HPDE6-E6E7 (cell line): ENCODE data around the gene TGFA.
"Not testable (repeated sequence)": the region's sequence is repeated elsewhere in the genome, so short reads cannot be mapped to it uniquely, and the experiment has no call there.

Experiments
- DNase-seq: peaks from one replicate; pipeline ENCODE4 v3.0.0; 2011; ENCODE audit warnings: missing footprints; ENCODE audit errors: extremely low spot score

TGFA gene

DNA sequence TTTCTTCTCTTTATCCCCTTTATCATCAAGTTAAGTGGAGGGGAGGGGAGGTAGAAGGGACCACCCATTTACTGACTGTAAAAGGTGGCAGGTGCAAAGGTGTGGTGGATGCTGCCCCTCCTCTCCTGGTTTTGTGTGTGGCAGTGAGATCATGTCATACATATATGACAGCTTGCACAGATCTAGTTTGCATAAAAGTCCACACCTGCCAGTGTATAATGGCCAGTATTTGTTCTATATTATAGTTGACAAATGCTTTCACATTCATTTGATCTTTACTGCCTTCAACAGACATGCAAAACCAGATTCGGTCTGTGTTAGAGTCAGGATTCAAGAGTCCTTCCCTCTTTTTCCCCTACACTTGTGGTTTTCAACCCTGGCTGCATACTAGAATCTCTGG, 55.1 kb downstream of the TGFA start:
- no peak for DNase-seq

GRCh38 chr2:70498054-70498453, 55.6 kb downstream of the TGFA start:
- no peak for DNase-seq

GRCh38 chr2:70496819-70497218, 56.8 kb downstream of the TGFA start:
- no peak for DNase-seq

DNA sequence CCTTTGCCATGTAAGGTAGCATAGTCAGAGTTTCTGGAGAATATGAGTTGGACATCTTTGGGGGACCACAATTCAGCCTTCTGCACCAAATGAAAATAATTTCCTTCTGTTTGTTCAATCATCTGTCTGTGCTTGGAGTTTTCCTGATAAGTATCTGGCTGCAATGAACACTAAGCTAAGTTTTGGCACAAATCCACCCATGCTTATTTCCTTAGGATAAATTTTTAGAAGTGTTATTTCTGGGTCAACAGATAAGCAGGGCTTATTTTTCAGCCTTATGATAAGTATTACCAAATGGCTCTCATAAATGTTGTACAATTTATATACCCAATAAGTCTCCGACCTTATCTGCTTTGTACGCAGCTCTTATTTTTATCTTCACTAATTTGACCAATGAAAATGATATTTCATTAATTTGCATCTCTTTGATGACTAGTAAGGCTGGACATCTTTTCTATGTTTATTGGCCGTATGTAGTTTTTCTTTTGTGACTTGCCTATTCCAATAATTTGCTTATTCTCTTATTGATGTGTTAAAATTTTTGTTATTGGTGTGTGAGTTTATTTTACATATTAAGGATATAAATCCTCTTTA, 59.2 kb downstream of the TGFA start:
- DNase-seq, result no peak

- DNase-seq, result no peak
These were observed 63.2 kb downstream of the TGFA start for GRCh38 chr2:70490381-70490780.

DNA sequence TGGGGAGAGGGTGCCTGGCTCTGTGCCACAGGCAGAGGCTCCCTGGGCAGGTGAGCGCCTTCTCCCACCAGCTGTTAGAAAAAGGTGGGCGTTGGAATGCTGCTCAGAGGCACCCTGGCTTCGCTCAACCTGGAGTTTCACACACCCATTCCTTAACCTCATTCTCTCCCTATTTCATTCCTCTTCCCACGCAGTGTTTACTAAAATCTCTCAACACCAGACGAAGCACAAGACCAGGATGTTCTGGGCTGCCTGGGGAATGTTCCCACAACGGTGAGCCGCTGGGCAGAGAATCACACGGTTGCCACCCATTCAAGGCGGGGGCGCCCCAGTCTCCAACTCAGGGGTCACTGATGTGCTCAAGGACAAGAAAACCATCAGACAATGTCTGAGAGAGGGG, 64.5 kb downstream of the TGFA start:
- DNase-seq, result no peak

DNA sequence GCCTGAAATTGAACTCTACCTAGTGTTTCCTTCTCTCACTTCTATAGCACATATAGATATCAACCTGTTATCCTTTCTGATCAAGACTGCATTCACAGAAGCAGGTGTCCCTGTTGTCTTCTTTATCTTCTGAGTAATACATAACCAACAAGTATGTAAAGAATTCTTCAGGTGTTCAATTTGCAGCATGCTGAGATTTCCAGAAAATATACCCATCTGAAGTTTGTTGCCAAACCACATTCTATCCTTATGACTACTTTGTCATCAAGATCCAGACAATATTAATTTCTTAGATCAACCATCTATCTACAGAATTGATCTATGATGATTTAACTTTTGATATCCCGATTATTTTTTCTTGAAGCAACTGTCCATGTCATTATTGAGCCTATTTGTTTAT, 69.5 kb downstream of the TGFA start:
- DNase-seq, result no peak

- DNase-seq, result no peak
These were observed 71.2 kb downstream of the TGFA start for GRCh38 chr2:70482401-70482800.

DNA sequence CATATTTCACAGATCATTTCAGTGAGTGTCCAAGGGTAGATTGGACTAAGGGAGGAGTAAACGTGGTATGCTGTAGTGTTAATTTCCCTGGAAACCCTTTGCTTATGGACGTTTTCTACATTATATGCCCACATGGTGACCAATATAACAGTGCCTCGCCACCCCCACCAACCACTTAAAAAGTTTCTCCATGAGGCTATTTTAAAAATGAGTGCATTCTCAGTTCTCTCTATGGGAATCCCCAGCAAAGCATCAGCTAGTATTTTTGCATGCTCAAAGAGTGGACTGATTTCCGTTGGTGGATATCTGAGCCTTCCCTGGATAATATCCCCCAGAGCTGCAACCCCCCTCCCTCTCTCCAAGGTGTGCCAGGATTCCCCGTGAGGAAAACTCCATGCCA, 73.2 kb downstream of the TGFA start:
- DNase-seq, result no peak

DNA sequence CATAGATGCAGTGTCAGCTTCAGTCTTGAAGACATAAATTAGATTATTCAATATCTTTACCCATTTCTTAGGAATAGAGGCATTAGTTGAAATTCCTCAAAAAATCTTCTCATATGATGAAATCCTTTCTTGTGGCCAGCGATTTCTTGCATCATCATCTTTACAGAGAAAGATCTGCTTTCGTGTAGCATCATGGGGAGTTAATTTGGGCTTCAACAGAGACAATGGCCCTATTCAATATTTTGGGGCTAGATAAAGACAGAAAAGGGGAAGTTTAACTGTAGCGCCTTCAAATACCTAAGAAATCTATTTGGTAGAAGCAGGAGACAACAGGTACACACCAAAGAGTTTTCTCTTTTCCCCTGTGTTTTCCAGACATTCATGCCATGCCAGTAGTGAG, 73.8 kb downstream of the TGFA start:
- DNase-seq, result no peak

GRCh38 chr2:70477441-70477844, 76.2 kb downstream of the TGFA start:
- DNase-seq, result no peak

GRCh38 chr2:70475266-70475665, 78.4 kb downstream of the TGFA start:
- DNase-seq, result no peak

- DNase-seq, result no peak
These were observed 79.3 kb downstream of the TGFA start for GRCh38 chr2:70474256-70474848.

GRCh38 chr2:70473101-70473722, 80.4 kb downstream of the TGFA start:
- DNase-seq, result no peak

DNA sequence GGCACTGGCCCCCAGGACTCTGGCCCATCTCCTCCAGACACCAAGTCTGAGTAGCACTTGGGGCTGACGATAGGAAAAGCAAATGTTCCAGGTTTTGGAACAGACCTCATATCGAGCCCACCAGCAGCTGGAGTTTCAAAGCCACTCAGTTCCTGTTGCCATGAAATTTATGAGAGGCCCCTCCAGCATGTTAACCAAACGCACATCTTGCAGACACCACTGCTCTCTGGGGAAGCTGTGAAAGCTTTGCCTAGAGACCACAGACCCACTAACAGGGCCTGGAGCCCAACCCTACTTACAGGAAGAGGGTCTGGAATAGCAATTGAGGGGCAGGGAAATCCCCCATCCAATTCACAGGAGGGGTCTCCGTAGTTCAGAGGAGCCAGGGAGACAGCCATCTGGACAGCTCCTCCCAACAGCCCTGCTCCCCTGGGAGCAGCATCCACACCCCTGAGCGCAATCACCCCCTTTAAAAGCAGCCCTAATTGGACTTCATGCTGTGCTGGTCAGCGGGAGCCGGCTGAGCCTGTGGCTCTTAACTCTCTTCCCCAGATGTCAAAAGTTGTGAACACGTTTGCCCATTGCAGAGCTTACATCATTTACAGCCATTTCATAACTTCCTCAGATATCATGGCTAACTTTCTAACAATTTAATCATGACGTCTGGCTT, 81.3 kb downstream of the TGFA start:
- DNase-seq, result no peak

GRCh38 chr2:70471129-70471528, 82.5 kb downstream of the TGFA start:
- no peak for DNase-seq

DNA sequence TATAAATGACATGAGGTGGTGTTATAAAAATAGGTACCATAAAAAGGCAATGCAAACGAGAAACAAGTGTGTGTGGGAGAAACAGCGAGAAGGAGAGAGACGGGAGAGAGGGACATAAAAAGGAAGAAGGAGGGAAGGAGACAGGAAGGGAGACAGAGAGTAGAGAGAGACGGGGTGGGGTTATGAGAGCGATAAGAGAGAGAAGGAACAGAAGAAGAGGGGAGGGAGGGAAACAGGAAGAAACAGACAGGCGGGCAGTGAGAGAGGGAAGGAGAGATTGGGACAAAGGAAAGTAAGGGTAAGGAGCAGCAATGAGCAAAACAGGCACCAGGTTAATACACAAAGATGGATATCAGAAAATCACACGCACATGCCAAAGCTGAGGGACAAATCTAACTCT, 83.7 kb downstream of the TGFA start:
- no peak for DNase-seq

DNA sequence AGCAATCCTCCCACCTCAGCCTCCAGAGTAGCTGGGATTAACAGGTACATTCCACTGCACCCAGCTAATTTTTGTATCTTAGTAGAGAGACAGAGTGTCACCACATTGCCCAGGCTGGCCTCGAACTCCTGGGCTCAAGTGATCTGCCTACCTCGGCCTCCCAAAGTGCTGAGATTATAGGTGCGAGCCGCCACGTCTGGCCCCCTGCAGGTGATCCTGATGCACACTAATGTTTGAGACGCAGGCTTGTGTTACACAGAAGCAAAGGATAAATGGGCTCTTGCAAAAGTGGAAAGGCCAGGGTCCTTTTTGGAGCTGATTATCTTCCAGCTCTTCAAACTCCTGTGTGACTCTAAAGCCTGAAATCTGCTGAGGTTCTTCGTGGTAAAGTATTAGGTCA, 84.2 kb downstream of the TGFA start:
- DNase-seq, result no peak

DNA sequence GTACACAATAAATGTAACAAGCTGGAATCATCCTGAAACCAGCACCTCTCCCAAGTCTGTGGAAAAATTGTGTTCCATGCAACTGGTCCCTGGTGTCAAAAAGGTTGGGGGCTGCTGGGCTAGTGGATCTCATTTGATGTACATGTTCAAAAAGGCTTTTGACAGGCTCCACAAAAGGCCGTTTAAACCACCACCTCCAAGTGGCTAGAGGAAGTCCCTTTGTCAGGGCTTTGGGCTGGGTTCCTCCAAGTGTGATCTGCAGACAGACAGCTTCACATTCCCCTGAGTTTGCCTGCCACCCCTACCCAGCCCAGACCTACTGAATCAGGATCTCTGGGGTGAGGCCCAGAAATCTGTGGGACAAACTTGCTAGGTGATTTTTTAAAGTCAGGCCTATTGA, 84.7 kb downstream of the TGFA start:
- DNase-seq, result no peak

DNA sequence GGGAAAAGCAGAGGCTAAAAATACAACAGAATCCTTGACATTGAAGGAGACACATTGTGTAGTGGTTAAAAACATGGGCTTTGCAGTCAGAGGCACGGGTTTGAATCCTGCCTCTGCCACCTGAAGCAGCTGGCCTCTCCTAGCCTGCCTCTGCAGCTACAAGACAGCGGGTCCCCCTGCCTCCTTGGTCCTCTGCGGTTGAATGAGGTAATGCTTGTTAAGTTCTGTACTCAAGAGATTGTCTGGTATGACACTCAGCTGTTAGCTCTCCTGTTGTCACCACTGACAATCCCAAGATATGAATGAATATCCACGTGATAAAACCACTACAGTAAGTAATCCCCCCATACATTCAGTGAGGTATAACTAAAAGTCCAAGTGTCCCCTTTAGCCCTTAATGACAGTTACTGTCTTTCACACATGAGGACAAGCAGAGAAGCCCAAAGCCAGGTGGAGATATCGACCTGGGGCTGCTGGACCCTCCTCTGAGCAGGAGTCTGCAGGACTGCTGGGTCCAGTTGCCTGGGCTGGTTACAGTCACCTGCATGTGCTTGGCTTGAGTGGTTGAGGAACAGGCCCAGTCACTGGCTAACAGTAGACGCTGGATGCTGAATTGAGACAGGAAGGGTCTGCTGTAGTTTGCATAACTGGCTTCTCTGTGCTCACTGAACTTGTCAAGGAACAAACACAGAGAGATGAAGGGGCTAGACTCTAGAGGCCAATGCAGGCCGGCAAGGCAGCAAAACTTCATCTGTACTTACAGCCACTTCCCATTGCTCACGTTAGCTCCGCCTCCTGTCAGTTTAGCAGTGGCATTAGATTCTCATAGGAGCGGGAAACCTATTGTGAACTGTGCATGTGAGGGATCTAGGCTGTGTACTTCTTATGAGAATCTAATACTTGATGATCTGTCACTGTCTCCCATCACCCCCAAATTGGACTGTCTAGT, 85.5 kb downstream of the TGFA start:
- DNase-seq, result no peak

GRCh38 chr2:70467237-70467636, 86.4 kb downstream of the TGFA start:
- no peak for DNase-seq

DNA sequence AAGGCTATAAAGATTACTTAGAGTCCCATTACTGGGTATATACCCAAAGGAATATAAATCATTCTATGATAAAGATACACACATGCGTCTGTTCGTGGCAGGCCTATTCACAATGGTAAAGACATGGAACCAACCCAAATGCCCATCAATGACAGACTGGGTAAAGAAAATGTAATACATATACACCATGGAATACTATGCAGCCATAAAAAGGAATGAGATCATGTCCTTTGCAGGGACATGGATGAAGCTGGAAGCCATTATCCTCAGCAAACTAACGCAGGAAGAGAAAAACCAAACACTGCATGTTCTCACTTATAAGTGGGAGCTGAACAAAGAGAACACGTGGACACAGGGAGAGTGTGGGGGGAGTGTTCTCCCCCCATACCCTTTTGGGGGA, 87.0 kb downstream of the TGFA start:
- not testable (repeated sequence) for DNase-seq
